Parietal lobe (tissue), 2 donors: ENCODE results near the gene BCL7B. TPM values are rescaled to one million over a fixed set of nuclear protein-coding genes. Genes with fewer than 3 reads are reported as not detected.

ENCODE experiments used
- small RNA-seq: library from RNA; depleted of rRNA; stranded (forward); fragments of <200 nt; gene quantifications from one replicate; pipeline ENCODE3, GENCODE V24; 2014; ENCODE audit warnings: low replicate concordance
- total RNA-seq: library from RNA; depleted of rRNA; stranded (reverse); fragments of >200 nt; gene quantifications from one replicate; pipeline ENCODE4 v1.2.3, GENCODE V29; 2014

BCL7B gene
- total RNA-seq: 10.0 TPM

GRCh38 chr7:73557397-73558257 lies at the start of gene BCL7B:
Gene BCL7B (minus strand): TSS chr7:73557690. CDS start chr7:73557578, 112 bp downstream.

DNA sequence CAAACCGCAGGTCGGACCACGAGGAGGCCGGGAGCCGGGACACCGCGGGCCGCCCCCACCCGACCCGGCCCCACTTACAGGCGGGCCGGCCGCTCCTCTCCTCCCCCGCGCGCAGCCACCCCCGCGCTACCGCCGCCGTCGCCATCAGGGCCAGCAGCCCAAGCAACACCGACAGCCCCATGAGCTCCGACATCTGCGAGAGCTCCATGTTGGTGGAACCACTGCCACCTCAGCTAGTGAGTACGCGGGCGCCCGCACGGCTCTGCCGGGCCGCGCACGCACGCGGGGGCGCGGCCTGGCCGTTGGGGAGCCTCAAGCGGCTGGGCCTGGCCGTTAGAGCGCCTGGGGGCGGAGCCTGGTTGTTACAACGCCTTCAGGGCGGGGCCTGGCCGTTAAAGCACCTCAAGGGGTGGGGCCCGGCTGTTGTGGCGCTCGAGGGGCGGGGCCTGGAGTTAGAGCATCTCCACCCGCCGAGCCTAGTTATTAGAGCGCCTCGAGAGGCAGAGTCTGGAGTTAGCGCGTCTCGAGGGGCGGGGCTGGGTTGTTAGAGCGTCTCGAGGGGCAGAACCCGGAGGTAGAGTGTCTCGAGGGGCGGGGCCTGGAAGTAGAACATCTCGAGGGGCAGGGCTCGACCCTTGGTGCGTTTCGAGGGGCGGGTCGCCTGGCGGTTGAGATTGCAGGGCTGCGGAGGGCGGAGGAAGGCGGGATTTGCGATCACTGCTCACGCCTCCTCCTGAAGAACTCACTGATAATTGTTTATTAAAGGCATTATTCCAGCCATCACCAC lies 21.0 kb upstream of the BCL7B start, which contains the start of gene TBL2:
TBL2 (minus strand) TSS at position 238 of the 787 bp plus-strand sequence; CDS start at position 208, 30 bp downstream.

GRCh38 chr7:73522105-73522872 lies 35.2 kb downstream of the BCL7B start, which contains the start of gene BAZ1B:
Gene BAZ1B (minus strand): TSS chr7:73522293. CDS start chr7:73521933, 360 bp downstream.

Small RNA genes within 50 kb of the gene (small RNA-seq; reads per million reads assigned to genes)
- not detected for gene RNU6-1198P

Other genes starting within 250 kb of the BCL7B start
- gene NSUN5, start 248.9 kb downstream of the BCL7B start, total RNA-seq: 15.7 TPM
- not detected for gene TRIM50, start 229.6 kb downstream of the BCL7B start, total RNA-seq
- gene FKBP6, start 229.5 kb downstream of the BCL7B start, total RNA-seq: not detected
- gene FZD9, start 123.9 kb downstream of the BCL7B start, total RNA-seq: 2.2 TPM
- 68.5 TPM for gene BAZ1B, start 35.4 kb downstream of the BCL7B start, total RNA-seq
- 25.4 TPM for gene TBL2, start 20.9 kb upstream of the BCL7B start, total RNA-seq
- under 0.01 TPM for gene MLXIPL, start 66.8 kb upstream of the BCL7B start, total RNA-seq
- 19.4 TPM for gene VPS37D, start 110.1 kb upstream of the BCL7B start, total RNA-seq
- 4.4 TPM for gene DNAJC30, start 125.8 kb upstream of the BCL7B start, total RNA-seq
- gene BUD23, start 125.9 kb upstream of the BCL7B start, total RNA-seq: 24.4 TPM
- 74.5 TPM for gene STX1A, start 162.0 kb upstream of the BCL7B start, total RNA-seq
- gene ABHD11, start 181.1 kb upstream of the BCL7B start, total RNA-seq: 7.5 TPM
- not detected for gene CLDN3, start 212.6 kb upstream of the BCL7B start, total RNA-seq